Measurements from ENCODE around the gene GLIS2.
"Not testable (repeated sequence)": the region's sequence is repeated elsewhere in the genome, so short reads cannot be mapped to it uniquely, and the experiment has no call there.

GLIS2 gene

DNA sequence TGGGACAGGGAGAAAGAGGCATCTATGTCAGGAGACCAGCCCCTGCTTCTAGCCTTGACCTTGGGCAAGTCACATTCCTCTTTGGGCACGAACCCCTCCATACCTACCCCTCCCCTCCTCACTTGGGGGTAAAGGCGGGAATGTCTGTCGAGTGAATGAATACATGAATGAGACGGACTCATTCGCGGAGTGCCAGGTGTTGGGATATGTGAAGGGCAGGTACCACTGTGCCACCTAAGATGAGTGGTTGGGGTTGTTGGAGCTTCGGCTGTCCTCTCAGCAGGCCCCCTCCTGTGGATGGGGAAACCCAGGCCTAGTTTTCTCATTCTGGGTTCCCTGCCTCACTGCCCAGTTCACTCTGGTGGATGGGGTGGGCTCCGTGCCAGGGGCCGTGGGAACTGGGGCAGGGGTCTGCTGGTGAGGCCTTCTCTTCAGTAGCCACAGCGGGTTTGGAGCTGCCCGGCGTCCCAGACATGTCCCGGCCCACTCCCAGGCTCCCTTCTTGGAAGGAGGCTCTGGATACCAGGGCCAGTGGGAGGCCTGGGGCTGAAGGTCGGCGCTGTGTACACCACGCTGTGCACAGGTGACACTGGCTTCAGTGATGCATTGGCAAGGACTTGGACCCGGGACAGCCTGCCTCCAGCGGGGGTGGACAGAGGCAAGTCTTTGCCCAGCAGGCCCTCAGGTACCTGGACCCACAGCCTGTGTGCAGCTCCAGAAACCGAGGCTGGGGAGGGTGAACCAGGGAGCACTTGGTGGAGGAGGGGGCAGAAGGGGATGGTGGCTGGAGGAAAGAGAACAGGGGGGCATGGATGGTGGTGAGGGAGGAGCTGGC lies 5.6 kb downstream of the GLIS2 start:
- no peak for DNase-seq

GRCh38 chr16:4322121-4323052 lies 6.5 kb downstream of the GLIS2 start:
- DNase-seq: no peak

GRCh38 chr16:4323071-4323844 lies 7.4 kb downstream of the GLIS2 start:
- DNase-seq: no peak

DNA sequence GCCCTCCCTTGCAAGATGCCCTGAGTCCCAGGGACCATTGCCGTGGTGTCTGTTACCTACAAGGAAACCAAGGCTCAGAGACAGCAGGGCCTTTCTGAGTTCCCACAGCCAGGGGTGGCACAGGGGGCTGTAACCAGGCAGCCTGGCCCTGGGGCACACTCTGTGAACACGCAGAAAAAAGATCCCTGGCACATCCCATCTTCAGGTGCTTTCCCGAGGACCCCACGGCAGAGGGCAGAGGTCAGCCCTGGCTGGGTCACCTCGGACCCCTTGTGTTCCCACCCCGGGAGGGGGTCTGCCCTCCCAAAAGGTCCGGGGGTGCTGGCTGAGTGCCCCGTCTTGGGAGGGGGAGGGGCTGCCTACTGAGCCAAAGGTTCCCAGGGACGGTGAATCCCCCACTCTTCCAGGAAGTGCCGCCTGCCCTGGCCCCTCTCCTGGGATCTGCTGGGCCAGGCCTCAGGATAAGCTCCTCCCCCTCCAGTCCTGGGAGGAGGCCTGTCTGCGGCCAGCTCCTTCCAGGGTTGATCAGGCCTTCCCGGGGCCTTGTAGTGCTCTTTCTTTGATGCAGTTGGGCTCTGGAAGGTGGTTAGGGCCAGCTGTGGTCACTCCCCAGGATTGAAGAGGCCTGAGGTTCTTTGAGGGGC lies 8.1 kb downstream of the GLIS2 start:
- no peak for DNase-seq

DNA sequence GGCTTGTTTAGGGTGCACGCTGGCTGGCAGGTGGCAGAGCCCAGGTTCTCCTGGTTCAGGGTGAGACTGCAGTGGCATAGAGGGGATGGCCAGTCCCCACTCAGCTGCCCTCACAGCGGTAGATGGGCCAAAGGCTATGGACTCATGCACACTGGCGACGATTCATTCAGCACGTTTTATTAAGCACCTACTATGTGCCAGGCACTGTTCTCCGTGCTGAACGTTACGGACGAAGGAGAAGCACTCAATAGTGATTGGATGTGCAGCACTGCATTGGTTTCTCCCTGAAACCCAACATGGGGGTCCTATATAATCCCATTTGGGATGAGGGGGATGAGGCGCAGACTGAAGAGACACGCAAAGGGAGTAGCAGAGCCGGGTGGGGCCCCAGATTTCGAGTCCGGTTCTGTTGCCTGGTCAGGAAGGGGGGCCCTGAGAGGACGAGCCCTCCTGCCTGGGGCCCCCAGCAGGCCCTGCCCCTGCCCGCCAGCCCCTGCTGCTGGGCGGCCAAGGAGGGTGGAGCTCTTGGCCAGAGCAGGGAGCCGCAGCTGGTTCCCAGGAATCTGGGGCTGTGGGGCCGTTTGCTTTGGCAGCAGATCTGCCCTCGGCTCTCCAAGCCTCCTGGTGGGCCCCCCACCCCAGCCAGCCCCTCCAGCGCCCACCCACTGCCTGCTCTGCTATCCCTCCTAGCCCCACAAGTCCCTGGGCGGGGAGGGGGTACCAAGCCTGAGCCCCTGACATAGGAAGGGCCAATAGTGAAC lies 8.8 kb downstream of the GLIS2 start:
- no peak for DNase-seq

- no peak for DNase-seq
Observed at GRCh38 chr16:4325253-4325758, 9.4 kb downstream of the GLIS2 start.

DNA sequence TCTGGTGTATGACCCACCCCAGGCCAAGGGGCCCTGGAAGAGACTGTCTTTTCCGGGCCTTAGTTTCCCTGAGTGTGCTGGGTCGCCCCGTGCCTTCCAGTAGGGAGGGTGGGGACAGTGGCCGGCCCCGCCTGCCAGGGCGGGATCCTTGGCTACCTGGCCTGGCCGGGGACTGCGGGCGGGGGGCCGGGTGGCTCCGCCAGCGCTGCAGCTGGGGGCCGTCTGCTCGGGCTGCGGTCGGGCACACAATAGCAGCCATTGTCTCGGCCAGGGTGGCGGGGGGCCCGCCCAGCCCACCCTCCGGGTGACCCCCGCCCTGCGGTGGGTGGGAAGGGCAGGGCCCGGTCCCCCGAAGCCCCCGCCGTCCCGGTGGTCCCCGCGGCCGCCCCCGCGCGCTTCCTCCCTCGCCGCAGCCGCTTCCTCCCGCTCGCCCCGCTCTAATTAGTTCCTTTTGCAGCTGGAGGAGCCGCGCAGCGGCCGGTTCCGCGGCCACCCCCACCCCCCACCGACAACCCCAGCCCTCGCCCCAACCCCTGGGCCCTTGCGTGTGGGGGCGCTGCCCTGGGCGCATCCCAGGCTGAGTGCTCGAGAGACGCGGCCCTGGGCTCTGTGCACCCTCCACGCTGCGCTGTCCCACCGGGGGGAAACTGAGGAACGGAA lies 11.6 kb downstream of the GLIS2 start:
- no peak for DNase-seq

GRCh38 chr16:4328046-4328781 lies 12.3 kb downstream of the GLIS2 start:
- DNase-seq: peak; percentile 50

DNA sequence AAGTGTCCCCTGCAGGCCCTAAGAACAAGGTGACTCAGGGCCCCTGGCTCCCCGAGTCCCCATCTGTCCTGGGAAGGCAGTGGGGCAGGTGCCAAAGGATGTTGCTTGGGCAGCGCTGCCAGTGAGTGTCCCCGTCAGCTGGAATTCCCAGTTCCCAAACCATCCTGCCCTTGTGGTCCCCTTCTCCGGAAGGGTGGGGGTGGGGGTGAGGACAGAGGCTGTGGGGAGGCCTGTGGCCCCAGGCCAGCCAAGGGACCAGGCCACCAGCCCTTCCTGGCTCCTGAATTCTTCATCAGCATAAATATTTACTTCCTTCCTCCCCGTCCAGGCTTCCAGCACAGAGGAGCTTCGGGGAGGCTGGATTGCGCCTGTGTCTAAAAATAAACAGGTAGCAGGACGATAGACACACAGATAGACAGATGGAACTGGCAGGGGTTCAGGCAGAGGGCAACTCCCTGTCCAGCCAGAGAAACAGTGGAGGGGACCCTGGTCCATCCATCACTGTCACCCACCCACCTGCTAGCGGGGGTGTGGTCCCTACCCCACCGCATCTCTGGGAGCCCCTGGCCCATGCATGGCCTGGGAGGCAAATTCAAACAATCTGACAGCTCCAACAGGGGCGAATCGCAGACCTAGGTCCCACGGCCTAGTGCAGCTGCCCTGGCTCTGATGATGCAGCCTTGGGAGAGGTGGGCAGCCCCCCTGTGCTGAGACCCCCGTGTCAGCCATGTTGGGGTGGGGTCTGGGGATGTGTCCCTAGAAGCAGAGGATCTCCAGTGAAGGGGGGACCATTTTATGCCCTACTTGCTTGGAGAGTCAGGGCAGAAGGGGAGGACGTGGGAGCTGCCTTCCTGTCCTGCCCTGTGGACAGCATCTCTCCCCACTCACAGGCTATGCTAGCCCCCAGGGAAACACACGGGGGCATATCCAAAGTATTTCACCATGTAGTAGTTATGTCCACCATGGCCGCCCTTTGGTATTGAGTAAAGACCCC lies 13.2 kb downstream of the GLIS2 start:
- DNase-seq: no peak

DNA sequence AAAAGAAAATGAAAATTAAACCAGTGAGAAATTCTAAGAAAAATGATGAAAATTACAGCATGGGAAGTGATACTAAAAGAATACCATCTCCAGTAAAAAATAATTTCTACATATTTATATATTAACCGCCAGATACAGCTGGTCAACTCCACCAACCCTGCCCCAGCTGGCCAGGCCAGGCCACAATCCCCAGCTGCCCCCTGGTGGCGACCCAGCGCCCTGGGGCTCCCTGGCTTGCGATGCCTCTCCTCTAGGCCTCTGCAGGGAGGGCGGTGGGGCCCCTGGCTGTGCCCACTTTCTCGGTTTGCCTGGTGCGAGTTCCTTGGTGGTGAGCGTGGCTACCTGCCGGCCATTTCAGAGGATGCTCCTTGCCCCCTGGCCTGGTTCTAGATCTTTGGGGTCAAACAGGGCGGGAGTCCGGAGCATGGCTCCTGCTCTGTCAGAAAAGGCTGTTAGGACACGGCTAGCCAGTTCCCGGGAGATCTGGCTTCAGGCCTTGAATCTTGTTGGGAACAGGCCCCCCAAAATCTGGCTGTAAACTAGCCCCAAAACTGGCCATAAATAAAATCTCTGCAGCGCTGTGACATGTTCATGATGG lies 14.5 kb downstream of the GLIS2 start:
- peak; percentile 76 for DNase-seq

- no peak for DNase-seq
Observed at GRCh38 chr16:4332083-4332482, 16.2 kb downstream of the GLIS2 start.

GRCh38 chr16:4332623-4333307 lies 16.9 kb downstream of the GLIS2 start:
- DNase-seq: no peak

- no peak for DNase-seq
Observed at GRCh38 chr16:4333308-4333638, 17.4 kb downstream of the GLIS2 start.

GRCh38 chr16:4333714-4334113 lies 17.8 kb downstream of the GLIS2 start:
- DNase-seq: not testable (repeated sequence)

DNA sequence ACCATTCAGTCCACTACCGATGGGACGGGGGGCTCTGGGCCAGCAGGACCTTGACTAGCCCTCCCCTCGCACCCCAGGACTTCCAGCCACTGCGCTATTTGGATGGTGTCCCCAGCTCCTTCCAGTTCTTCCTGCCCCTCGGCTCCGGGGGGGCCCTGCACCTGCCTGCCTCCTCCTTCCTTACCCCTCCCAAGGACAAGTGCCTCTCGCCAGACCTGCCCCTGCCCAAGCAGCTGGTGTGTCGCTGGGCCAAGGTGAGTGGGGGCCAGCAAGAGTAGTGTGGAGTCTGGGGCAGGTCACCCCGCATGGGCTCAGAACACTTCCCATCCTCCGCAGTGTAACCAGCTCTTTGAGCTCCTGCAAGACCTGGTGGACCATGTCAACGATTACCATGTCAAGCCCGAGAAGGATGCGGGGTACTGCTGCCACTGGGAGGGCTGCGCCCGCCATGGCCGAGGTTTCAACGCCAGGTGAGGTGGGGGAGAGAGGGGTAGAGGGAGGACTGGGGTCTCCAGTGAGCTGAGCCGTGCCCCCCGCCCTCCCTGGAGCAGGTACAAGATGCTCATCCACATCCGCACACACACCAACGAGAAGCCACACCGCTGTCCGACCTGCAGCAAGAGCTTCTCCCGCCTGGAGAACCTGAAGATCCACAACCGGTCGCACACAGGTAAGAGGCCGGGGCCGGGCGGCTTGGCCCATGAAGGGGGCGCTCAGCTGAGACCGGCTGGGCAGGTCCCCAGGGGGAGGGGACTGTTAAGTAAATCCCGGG lies 19.0 kb downstream of the GLIS2 start:
- DNase-seq: no peak

DNA sequence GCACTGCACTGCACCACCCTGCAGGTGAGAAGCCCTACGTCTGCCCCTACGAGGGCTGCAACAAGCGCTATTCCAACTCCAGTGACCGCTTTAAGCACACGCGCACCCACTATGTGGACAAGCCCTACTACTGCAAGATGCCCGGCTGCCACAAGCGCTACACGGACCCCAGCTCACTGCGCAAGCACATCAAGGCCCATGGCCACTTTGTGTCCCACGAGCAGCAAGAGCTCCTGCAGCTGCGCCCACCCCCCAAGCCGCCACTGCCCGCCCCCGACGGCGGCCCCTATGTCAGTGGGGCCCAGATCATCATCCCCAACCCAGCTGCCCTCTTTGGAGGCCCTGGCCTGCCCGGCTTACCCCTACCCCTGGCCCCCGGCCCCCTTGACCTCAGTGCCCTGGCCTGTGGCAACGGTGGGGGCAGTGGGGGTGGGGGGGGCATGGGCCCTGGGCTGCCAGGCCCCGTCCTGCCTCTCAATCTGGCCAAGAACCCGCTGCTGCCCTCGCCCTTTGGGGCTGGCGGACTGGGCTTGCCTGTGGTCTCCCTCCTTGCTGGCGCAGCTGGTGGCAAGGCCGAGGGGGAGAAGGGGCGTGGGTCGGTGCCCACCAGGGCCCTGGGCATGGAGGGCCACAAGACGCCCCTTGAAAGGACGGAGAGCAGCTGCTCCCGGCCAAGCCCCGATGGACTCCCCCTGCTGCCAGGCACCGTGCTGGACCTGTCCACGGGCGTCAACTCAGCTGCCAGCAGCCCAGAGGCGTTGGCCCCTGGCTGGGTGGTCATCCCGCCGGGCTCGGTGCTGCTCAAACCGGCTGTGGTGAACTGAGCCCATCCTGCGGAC lies 21.1 kb downstream of the GLIS2 start:
- no peak for DNase-seq

Data from activated CD8-positive, alpha-beta memory T cell treated with anti-CD3 and anti-CD28 coated beads, Interleukin-2, amount 50 U/mL, for 4 hours (primary cell).